GM19351 (cell line): ENCODE results near the gene FOXD2.
"Not testable (repeated sequence)": the region's sequence is repeated elsewhere in the genome, so short reads cannot be mapped to it uniquely, and the experiment has no call there.

Source experiments
- ATAC-seq: cut with Tn5 transposase; IDR thresholded peaks from one replicate; pipeline ENCODE4 v1.9.1; 2021; ENCODE audit warnings: mild to moderate bottlenecking, moderate library complexity; ENCODE audit not compliant: unreplicated experiment

FOXD2 gene

DNA sequence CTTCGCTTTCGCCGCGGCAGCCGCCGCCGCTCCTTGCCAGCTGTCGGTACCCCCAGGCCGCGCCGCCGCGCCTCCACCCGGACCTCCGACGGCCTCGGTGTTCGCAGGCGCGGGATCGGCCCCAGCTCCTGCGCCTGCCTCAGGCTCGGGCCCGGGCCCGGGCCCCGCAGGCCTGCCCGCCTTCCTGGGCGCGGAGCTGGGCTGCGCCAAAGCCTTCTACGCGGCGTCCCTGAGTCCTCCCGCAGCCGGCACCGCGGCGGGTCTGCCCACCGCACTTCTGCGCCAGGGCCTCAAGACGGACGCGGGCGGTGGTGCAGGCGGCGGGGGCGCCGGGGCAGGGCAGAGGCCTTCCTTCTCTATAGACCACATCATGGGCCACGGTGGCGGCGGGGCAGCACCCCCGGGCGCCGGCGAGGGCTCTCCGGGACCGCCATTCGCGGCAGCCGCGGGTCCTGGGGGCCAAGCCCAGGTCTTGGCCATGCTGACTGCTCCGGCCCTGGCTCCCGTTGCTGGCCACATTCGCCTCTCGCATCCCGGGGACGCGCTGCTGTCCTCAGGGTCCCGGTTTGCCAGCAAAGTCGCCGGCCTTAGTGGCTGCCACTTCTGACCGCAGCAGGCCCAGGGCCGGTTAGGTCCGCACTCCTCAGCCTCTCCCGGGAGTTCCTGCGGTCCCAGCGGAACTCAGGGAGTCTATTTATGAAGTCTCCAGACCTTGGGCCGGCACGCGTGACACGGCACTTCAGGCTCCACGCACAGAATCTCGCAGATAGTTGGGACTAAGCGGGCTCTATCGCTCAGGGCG lies 1.4 kb downstream of the FOXD2 start:
- no peak for ATAC-seq

DNA sequence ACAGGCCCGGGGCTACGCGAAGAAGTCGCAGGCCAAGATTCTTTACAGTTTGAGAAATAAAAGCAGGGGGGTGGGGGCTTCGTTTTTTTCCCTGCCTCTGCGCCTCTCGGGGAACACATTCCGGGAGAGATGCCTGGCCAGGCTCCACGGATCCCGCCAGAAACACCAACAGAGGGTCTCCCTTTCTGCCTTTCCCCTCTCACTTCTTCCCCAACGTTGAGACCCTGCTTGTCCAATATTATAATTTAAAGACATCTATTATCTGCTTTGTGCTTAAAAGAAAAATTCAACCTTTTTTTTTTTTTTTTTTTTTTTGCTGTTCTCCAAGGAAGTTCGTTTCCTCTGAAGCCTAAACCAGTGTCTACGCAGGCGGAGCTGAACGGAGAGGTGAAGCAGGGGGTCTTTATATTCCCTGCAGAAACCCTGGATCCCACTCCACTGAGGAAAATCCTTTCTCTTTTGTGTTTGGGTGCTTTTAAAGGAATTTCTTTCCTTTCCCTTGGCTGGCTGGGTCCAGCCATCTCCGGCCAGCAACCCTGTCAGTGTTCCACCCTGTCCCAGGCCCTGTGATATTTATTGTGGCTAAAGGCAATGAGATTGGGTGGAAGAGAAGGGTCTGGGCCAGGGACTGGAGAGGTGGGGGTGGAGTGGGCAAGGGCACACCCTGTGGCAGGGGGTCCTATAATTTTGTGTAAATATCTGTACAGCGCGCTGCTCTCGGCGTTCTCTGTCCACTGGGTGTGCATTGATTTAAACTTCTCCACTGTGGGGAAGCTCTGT lies 2.2 kb downstream of the FOXD2 start:
- ATAC-seq = no peak

DNA sequence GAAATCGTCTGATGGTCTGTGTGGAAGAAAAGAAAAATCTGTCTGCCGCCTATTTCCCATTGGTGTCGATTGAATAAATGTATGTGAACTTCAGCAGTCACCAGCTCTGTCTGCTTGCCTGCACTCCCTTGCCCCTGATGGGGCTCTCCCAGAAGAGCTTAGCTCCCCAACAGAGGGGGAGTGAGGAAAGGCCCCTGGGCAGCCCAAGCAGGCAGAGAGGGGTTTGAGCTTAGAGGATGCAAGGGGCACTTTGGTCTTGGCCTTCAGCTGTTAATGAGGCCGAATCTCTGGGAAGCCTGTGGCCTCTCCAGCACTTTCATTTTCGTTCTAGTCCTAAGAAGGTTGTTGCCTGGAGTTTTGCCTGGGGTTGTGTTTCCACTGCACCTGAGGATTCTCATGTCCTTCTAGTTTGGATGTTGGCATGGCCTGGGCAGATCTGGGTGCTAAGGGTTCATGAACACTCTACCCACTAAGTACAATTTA lies 2.8 kb downstream of the FOXD2 start:
- no peak for ATAC-seq

DNA sequence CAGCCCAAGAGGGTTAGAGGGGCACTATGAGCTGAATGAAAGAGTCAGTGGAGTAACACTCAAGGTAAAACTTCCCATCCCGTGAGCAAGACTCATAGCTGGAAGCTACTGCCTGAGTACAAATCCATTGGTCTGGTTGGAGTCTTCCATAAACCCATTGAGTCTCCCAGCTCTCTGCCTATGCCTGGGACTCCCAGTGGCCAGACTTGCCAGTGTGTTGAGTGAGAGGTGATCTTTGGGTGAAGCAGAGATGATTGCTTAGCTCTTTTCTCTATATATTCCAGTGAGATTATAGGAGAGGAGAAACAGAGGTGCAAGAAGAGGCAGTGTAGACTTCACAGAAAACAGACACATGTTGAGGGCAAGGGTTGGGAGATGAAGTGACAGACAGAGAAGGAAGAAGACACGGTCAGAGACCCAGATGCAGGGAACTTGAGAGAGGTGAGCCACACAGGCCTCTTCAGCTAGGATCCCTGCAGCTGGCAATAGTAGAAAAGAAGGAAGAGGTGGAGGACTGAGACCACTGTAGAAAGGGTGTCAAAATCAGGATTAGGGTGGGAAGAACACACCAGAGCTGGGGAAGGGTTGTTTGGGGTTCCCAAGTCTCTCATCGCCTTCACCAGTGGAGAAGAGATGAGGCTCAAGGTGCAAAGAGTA lies 3.7 kb downstream of the FOXD2 start:
- ATAC-seq = no peak

DNA sequence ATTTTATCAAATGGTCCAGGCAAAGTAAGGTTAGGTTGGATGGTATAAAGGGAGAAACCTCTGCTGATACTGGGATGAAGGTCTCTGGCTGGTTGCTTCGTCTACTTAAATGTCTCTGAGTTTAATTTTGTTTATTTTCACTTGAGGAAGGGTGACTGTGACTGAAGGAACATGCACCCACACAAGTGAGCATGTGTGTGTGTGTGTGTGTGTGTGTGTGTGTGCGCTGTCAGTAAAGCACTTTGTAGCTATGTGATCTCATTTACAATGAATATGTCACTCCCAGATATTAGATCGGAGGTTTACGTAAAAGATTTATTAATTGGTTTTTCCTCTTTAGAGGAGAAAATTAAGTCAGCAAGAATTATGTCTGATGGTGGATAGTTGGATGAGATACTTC lies 4.4 kb downstream of the FOXD2 start:
- ATAC-seq = no peak

DNA sequence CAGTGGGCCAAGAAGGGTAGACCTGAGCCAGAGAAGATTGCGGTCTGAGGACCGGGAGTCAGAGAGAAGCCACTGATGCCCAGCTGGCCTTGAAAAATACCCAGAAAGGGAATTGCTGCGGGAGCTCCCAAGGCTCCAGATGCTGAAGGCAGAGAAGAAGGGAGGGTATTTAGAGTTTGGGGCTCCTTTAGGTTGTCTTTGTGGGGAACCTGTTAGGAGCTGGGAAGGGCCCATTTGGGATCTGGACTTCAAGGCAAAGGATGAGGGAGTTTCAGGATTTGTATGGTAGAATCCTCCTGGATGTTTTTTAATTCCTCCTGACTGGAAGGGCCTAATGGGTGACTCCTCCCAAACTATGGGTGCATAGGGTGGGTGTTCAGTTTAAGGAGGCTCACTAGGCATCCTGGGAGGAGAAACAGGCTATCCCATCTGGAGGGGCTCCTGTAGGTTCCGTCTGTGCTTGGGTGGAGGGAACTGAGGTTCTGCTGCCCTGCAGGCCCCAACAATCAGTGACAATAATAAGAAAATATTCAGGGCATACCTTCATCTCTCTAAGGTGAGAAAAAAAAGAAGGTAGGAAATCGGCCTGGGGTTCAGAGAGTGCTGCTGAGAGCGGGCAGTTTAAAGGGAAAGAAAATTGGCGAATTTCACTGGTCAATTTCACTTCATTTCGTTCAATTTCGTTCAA lies 5.1 kb downstream of the FOXD2 start:
- ATAC-seq = no peak

DNA sequence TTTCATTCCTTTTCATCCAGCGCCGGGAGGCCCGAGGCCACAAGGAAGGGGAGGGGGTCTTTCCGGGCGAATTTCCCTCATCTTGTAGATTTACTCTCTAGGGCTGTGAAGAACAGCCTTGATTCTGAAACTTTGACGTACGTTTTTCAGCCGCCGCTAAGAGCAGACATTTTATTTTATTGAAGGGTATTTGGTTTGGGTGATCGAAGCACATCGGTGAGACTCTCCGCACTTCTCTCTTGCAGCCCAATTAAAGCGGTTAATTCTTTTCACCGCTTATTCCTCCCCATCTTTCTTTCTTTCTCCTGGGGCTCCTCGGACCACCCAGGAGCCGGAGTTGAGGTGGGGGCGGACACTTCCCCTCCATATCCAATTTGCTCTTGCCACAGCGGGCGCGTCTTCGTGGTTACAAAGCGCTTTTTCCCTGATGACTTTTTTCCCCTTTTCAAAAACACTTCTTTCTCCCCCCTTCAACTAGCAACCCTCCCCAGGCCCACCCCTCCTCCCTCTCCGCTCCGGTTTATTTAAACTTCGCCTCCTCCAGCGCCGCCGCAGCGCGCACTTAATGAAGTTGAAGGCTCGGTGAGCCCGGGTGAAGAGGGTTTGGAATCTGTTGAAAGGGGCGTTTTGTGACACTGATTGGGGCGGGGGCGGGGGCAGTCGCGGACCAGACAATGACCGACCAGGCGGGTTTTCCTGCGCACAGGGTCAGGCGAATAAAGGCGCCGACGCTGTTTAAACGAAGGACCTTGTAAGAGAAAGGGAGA lies 5.9 kb downstream of the FOXD2 start:
- ATAC-seq = no peak

DNA sequence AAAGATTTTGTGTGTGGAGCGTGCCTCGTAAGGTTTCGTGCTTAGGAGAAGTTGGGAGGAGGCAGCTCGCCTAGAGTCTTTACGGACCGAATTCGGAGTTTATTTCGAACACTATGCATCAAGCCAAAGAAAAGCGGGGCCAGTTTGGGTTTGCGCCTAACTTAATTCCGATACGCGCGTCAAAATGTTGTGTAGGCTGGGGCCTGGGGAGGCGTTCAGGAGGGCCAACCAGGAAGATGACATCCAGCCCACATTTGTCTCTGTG lies 6.4 kb downstream of the FOXD2 start:
- ATAC-seq = no peak

DNA sequence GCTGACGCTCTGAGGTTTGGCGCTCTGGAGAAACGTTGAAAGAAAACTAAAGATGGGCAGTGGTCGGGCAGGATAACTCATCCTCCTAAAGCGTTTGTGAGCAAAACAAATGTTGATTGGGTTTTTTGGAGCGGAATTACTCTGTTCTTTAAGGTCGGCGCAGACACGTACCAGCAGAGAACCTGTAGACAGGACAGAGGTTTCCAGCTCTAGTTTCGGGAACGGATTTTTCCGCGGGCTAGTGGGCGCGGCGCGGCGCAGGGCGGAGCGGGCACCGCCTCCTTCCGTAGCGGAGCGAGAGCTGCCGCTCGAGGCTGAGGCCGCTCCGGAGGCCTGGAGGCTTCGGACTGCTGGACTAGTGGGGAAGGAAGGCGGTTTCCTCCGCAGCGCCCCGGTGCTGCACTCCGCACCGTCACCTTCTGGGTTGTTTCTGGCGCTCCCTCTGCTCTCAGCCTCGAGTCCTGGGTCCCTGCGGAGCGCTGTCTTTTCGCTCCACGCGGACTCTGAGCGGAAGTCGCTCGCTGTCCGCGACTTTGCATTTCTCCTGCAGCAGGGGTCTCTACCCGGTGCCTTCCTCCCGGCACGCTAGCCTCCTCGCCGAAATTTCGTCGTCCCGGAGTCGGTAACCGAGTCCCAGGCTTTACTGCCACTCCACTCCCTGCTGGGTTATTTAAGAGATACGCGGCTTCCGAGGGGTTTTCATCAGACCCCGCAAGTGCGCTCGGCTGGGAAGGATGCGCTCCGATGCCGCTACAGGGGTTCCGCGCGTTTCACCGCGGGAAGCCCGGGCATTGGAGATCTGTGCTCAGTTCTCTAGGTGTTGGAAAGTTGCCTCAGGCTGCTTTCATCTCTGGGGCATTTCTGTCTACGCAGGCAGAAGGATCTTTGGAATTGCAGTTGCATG lies 7.0 kb downstream of the FOXD2 start:
- no peak for ATAC-seq

DNA sequence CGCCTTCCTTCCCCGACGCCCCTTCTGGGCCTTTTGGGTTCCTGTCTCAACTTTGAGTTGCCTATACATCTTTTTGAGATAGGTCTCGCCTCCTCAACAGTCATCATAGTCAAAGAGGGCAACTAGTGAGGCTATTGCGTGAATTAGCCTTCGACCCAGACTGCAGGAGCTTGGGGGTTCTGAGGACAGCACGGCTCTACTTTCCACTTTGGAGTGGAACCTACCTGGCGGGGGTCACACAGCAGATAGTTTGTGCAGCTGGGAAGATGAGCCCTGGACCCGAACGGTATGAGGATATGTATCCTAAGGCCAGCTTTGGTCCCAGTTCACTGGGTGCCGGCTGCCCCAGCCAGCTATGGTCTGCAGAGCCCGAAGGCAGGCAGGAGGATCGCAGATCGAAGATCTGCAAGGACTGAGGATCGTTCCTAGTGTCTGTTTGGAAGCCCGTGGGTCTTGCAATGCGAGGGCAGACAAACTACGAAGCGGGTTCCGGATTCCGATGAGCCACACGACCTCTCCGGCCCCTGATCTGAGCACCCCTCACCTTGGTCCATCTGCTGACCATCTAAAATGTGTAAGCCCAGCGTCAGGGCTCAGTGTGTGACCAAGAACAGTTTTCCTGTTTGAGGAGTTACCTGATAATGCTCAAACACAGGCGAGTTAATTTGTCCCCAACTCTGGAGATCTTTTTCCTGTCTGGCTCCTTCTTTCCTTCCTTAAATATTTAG lies 8.1 kb downstream of the FOXD2 start:
- no peak for ATAC-seq

DNA sequence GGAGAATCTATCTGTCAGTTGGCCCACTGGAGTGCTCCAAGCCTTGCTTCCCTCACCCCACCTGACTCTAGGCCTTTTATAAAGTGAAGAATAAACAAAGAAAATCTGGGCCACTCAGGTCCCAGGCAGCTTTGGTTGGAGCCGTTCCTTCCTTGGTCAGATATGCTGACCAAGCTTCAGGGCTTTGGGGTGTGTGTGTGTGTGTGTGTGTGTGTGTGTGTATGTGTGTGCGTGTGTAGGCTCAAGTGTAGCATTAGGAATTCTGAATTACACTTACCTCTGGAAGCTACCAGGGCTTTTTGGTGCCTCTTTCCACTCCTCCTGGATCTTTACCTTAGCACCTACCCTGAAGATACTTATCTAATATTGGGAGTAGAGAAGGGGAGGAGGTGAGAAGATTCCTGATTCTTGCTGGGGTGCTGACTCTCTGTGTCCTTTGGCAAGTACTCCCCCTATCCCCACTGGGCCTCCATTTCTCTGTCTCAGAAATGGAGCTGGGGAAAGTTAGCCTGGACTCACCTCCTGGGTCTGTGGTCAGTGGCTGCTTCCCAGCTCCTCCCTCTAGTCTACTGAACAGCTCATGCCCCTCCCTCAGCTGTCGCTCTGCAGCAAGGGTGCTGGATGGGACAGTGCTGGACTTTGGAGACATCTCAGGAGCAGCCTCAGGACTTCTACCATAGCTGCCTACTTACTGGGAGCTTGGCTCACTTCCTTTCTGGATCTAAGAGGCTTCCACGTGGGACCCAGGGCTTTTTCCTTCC lies 10.8 kb downstream of the FOXD2 start:
- ATAC-seq = no peak

DNA sequence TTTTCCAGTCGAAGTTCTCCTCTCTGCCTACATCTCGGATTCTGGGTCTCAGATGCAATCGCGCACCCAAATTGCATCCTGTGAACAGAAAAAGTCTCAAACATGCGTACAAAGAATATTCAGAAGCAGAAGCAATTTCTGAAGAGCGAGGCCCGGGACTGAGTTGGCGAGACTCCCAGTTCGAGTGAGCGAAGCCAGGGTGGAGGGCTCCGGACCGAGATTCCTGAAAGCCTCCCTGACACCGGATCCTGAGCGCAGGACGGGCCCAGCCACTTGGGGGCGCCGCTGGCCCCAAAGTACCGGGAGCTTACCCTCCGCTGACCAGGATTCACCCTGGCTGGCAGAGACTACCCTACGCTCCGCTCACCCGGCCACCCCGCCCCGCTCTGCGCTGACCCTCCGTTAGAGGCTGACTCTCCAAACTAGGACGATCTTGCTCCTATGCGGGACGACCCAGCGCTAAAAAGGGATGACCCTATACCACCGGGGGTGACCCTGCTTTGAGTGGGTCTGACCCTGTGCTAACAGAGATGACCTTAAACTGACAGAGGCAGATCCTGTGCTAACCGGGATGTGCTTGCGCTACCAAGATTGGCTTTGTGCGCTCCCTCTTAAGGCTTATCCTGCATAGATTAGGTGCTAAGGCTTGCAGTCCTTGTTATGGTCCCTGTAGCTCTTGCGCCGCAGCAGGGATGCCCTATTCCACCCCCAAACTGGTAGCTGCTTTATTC lies 12.1 kb downstream of the FOXD2 start:
- no peak for ATAC-seq

DNA sequence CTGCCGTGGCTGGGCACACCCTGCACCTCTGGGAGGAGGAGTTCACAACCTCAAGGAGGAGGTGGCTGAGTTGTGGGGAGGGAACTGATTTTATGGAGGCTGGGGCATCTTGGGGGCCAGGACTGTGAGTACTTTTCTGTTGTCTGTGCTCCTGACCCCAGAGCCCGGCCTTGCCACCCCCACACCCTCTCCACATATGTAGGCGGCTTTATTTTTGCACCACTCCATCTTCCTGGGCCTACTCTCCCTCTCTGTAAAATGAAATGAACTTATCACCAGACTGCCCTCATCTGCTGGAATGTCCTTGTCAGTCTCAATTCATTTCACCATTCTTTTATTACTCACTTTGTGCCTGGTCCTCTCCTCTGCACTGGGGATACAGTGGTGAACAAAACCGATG lies 12.8 kb downstream of the FOXD2 start:
- no peak for ATAC-seq

DNA sequence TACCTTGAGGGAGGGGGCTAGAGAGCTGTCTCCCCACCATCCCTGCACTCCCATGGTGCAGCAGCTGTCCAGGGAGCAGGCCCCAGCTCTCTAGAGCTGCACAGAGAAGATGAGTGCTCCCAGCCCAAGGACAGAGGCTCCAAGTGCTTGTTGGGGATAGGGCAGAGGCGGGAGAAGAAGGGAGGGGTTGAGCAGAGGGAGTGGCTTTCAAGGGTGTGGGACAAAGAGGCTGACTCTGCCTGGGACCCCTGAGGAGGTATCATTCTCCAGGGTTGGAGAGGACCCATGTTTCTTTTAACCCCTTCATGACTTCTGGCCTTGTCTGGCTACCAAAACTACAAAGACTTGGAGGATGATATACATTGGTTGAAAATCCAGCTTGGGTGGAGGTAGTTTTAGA lies 14.6 kb downstream of the FOXD2 start:
- no peak for ATAC-seq

DNA sequence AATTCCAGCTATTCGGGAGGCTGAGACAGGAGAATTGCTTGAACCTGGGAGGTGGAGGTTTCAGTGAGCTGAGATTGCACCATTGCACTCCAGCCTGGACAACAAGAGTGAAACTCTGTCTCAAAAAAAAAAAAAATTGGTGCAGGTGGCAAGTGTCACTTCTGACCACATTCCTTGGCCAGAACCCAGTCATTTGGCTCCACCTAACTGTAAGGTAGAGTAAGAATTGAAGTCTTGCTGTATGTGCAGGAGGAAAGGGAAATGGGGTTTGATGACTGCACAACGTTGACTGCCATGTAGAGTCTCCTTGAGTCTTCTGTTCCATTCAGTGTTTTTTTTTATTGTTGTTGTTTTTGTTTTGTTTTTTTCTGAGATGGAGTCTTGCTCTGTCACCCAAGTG lies 16.1 kb downstream of the FOXD2 start:
- not testable (repeated sequence) for ATAC-seq

DNA sequence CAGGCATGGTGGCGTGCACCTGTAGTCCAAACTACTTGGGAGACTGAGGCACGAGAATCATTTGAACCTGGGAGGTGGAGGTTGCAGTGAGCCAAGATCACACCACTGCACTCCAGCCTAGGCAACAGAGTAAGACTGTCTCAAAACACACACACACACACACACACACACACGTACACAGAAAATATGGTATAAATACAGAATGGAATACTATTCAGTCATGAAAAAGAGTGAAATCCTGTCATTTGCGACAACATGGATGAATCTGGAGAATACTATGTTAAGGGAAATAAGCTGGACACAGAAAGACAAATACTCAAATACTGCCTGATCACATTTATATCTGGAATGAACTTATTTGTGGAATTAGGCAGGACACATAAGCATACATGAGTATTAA lies 18.4 kb downstream of the FOXD2 start:
- ATAC-seq = no peak

DNA sequence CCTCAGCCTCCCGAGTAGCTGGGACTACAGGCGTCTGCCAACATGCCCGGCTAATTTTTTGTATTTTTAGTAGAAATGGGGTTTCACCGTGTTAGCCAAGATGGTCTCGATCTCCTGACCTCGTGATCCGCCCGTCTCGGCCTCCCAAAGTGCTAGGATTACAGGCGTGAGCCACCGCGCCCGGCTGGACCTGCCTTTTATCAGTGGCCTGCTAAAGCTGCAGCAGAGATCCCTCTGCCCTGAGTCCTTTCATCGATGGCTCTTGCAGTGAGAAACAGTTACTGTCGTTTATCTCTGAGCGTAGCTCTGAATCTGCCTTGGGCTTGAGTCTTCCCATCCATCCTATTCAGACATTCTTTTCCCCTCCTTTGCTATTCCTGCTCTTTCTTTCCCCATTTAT lies 19.7 kb downstream of the FOXD2 start:
- not testable (repeated sequence) for ATAC-seq
